GM12872 (cell line): ENCODE measurements around the gene CTSC.
A peak's percentile ranks its signal among the peaks of the same experiment; 100 is the strongest.

ENCODE experiments used
- CTCF ChIP-seq: IDR thresholded peaks from 3 replicates; pipeline ENCODE4 v1.5.1; 2011; ENCODE audit warnings: low read depth, mild to moderate bottlenecking, low read length, moderate library complexity; ENCODE audit not compliant: insufficient read depth

The CTSC gene

GRCh38 chr11:88293931-88294330 is 43.6 kb downstream of the CTSC start:
- no peak for TF ChIP-seq CTCF

GRCh38 chr11:88292171-88292843 is 45.2 kb downstream of the CTSC start:
- no peak for TF ChIP-seq CTCF

- TF ChIP-seq CTCF = no peak
Measured at GRCh38 chr11:88288560-88288959, 49.0 kb downstream of the CTSC start.

DNA sequence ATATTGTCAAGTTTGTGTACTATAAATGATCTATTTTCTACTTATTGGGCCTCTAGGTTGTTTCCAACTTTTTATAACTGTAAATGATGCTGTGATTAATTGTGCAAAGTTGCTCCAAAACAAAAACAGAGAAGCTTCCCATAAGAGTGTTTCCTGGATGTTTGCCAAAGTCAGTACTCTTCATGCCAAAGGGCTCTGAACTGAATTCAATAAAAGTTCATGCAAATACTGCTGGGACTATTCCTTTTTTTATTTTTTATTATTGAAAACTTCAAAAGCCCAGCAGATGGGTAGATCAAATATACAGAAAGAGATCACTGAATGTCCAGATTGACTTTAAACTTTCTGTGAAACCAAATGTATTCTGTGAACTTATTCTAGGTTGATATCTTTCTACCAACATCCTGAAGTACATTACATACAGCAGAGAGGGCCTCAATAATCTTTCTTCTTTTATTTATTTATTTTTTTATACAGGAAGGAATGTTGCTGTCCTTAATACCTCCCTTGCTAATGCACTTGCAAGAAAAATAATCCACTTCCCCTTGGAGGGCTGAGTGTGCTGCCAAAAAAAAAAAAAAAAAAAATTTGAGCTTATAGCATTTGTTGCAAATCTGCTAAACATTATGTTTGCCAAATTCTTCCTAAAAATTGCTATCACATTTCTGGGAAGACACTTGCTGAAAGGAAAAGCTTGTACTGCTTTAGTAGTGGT is 53.0 kb downstream of the CTSC start:
- TF ChIP-seq CTCF = no peak

DNA sequence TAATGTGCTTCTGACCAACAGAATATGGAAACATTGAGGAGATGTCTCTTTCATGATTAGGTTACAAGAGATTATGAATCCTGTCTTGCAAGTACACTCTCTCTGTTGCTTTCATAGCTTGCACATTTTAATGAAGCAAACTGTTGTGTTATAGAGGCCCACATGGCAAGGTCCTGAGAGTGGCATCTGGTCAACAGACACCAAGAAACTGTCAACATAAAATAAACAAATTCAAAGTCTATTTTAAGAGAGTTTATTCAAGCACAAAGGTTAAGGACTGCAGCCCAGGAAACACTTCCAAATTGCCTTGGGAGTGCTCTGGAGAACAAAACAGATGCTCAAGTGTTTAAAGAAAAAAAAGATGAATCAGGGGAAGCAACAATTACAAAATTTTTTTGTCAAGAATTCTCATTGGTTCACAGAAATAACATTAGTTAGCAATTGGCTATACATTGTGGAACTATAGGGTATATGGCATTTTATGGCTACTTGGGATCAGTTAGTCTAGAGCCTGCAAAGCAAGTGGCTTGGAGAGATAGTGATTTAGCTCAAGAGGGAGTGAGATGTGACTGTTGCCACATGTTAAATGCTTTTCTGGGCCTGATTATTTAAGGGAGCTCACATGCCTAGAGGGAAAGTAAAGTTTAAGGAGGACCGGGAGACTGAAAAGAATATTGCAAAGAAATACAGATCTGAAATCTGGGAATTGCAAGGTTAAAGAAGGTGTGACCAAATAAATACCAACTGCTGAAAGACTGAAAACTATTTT is 54.6 kb downstream of the CTSC start:
- TF ChIP-seq CTCF = no peak

DNA sequence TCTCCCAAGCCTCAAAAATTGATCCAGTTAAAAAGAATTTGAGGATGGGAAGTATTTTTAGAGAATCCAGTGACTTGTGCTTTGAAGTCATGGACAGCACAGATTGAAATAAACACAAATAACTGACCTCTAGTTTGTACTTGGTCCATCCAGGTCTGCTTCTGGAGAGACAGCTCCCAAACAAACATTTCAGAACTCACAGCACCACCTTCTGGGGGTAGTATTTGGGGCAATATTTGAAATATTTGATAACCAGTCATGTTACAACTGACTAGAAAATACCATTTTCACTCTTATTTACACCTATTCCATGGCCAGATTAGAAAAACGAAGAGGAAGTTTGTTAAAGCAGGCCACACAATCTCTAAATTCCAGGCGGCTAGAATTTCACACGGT is 56.2 kb downstream of the CTSC start:
- 0 out of 3 replicates have a peak, but pooled peaks have one; percentile 21 for TF ChIP-seq CTCF

GRCh38 chr11:88280673-88281316 is 56.7 kb downstream of the CTSC start:
- TF ChIP-seq CTCF = no peak
